Brain microvascular endothelial cell (primary cell): ENCODE data around the gene NEK4.
A peak's percentile ranks its signal among the peaks of the same experiment; 100 is the strongest.

Experiments
- DNase-seq: peaks from one replicate; pipeline ENCODE4 v3.0.0-alpha.2; 2020
- H3K27ac ChIP-seq: fragments of 250-450 bp; sonication (Bioruptor Pico); 2 replicates; pipeline ENCODE4 v1.5.1; 2020; ENCODE audit warnings: mild to moderate bottlenecking, moderate library complexity
- H3K27me3 ChIP-seq: fragments of 250-450 bp; sonication (Bioruptor Pico); replicated peaks from 2 replicates; pipeline ENCODE4 v1.5.1; 2020; ENCODE audit warnings: mild to moderate bottlenecking
- H3K36me3 ChIP-seq: fragments of 250-450 bp; sonication (Bioruptor Pico); replicated peaks from 2 replicates; pipeline ENCODE4 v1.5.1; 2020; ENCODE audit warnings: mild to moderate bottlenecking
- H3K4me3 ChIP-seq: 2 replicates; pipeline ENCODE4 v1.5.1; 2011; ENCODE audit warnings: low read depth, mild to moderate bottlenecking, control low read depth, low read length, moderate library complexity
- in situ Hi-C: cut with HindIII; loops from 2 replicates; pipeline ENCODE4 v1.10.0; 2017; ENCODE audit warnings: low sequenced_read_pairs, low pct_ligation_motif_present
- TF ChIP-seq, protein P1 (sequence below): IDR thresholded peaks from 2 replicates; pipeline ENCODE4 v1.5.1; 2011; ENCODE audit warnings: low read depth, mild to moderate bottlenecking, moderate library complexity, low read length, control low read depth, inconsistent platforms; ENCODE audit errors: missing control alignments

Gene NEK4

DNA sequence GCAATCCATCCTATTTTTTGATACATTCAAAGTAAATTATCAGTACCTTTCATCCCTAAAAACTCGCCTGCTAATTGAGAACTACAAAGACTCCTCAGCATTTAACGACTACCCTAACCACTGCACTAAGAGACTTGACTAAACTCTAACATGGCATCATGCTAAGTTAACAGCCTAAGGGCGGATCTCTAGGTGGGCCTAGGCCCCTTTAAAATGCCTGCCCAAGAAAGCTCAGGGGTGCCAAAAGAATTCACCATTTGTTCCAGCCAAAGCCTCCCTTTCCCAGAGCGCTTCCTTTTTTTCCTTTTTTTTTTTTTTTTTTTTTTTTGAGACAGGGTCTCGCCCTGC is 568 bp upstream of the NEK4 start:
- H3K27ac ChIP-seq = peak overlapping the region; percentile 4
- in situ Hi-C loops = no loop called here
- H3K36me3 ChIP-seq = no peaks in the 10 kb centered on the region
- H3K27me3 ChIP-seq = no peaks in the 10 kb centered on the region
- peak overlapping the region; percentile 91 for H3K4me3 ChIP-seq
- no peak for DNase-seq
- TF ChIP-seq, protein P1, sequence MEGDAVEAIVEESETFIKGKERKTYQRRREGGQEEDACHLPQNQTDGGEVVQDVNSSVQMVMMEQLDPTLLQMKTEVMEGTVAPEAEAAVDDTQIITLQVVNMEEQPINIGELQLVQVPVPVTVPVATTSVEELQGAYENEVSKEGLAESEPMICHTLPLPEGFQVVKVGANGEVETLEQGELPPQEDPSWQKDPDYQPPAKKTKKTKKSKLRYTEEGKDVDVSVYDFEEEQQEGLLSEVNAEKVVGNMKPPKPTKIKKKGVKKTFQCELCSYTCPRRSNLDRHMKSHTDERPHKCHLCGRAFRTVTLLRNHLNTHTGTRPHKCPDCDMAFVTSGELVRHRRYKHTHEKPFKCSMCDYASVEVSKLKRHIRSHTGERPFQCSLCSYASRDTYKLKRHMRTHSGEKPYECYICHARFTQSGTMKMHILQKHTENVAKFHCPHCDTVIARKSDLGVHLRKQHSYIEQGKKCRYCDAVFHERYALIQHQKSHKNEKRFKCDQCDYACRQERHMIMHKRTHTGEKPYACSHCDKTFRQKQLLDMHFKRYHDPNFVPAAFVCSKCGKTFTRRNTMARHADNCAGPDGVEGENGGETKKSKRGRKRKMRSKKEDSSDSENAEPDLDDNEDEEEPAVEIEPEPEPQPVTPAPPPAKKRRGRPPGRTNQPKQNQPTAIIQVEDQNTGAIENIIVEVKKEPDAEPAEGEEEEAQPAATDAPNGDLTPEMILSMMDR = no peak

- Histone ChIP-seq H3K4me3 (peak overlapping the region; percentile 91), H3K27me3 (no peaks in the 10 kb centered on the region), H3K27ac (no peak overlapping the region), H3K36me3 (peaks cover 3% of the 10 kb centered on the region)
- in situ Hi-C loops = no loop called here
- TF ChIP-seq, protein P1 = no peak
- no peak for DNase-seq
Observed at GRCh38 chr3:52769786-52770455, 819 bp downstream of the NEK4 start.

- H3K27ac ChIP-seq = no peak overlapping the region
- DNase-seq = no peak
- peaks cover 7% of the 10 kb centered on the region for H3K36me3 ChIP-seq
- in situ Hi-C loops = no loop called here
- TF ChIP-seq, protein P1 = no peak
- H3K4me3 ChIP-seq = no peak overlapping the region
- no peaks in the 10 kb centered on the region for H3K27me3 ChIP-seq
Observed at GRCh38 chr3:52763466-52763865, 7.3 kb downstream of the NEK4 start.

GRCh38 chr3:52756141-52756540 is 14.6 kb downstream of the NEK4 start:
- Histone ChIP-seq H3K4me3 (no peak overlapping the region), H3K27ac (no peak overlapping the region), H3K36me3 (peaks cover 14% of the 10 kb centered on the region), H3K27me3 (no peaks in the 10 kb centered on the region)
- no peak for DNase-seq
- TF ChIP-seq, protein P1 = no peak
- in situ Hi-C loops = no loop called here

DNA sequence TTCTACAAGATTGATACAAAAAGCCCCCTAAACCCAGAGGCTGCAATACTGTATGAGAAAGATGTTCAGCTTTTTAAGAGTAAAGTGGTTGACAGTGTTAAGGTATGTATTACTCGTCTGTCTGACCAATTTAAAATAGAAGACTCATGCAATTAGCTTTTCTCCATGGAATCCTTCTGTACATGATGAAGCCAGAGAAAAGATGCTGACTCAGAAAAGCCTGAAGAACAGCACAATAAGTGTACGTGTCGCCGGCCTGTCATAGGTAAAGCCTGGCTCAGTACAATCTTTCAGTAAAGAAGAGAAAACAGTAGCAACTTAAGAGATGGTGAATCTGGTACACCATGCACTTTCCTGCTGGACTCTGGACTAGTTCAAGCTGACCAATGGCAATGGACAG is 16.4 kb downstream of the NEK4 start:
- H3K36me3 ChIP-seq = peaks cover 26% of the 10 kb centered on the region
- in situ Hi-C loops = no loop called here
- no peak overlapping the region for H3K4me3 ChIP-seq

More for the DNA sequence above, 16.4 kb downstream of the NEK4 start:
- Histone ChIP-seq H3K27me3 (no peaks in the 10 kb centered on the region), H3K27ac (no peak overlapping the region)
- no peak for DNase-seq
- TF ChIP-seq, protein P1 = no peak
